ENCODE data around the gene SSU72.
"Not testable (repeated sequence)": the region's sequence is repeated elsewhere in the genome, so short reads cannot be mapped to it uniquely, and the experiment has no call there.

Gene SSU72

DNA sequence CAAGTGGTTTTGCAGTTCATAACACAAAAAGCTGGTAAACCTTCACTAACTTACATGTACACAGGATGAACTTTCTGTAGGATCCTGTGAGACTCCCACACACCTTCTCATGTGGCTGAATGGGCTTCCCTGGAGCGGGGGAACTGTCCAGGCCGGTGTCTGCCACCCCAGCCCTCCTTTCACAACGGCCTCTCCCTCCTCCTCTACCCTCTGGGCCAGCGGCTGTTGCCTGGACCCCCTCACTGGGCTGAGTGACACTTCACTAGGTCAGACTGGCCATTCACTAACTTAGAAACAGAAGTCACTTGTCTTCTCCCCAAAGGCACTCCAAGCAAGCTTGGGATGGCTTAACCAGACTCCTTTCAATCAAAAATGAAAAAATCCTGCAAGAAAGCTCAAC lies 16.1 kb downstream of the SSU72 start:
- DNase-seq (ENCODE audit: low read depth), result no peak

DNA sequence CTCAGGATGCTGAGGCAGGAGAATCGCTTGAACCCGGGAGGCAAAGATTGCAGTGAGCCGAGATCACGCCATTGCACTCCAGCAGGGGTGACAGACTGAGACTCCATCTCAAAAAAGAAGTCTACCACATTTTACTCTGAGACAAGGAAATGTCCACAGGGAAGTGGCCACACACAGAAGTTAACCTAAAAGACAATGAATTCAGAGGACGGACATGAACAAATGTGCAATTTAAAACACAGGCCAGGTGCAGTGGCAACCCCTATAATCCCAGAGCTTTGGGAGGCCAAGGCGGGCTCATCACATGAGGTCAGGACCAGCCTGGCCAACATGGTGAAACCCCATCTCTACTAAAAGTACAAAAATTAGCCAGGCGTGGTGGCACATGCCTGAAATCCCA lies 17.0 kb downstream of the SSU72 start:
- DNase-seq (ENCODE audit: low read depth), result not testable (repeated sequence)

DNA sequence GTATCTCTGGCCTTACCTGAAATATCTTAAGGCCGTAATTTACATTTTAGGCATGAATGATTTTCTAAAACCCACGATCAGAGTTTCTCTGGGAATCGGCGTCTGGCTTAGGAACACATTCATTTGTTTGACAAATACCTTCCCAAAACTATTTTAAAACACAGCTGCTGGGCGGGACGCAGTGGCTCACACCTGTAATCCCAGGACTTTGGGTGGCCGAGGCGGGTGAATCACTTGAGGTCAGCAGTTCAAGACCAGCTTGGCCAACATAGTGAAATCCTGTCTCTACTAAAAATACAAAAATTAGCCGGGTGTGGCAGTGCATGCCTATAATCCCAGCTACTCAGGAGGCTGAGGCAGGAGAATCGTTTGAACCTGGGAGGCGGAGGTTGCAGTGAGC lies 17.7 kb downstream of the SSU72 start:
- DNase-seq (ENCODE audit: low read depth), result not testable (repeated sequence)

DNA sequence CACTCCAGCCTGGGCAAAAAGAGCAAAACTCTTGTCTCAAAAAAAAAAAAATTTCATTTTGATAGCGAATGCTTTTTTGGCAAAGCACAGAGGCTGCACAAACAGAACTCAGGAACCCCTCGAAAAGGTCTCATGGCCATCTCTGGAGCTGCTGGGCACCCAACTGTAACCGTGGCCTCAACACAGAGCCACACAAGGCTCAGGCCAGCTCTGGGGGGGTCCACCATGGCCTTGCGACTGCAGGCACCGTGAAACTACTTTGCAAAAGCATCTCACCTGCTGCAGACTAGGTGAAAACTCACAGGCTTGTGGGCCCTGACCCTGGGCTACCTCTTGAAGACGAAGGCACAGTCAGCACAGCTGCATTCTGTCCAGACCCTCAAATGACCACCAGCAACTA lies 18.2 kb downstream of the SSU72 start:
- DNase-seq (ENCODE audit: low read depth), result no peak

DNA sequence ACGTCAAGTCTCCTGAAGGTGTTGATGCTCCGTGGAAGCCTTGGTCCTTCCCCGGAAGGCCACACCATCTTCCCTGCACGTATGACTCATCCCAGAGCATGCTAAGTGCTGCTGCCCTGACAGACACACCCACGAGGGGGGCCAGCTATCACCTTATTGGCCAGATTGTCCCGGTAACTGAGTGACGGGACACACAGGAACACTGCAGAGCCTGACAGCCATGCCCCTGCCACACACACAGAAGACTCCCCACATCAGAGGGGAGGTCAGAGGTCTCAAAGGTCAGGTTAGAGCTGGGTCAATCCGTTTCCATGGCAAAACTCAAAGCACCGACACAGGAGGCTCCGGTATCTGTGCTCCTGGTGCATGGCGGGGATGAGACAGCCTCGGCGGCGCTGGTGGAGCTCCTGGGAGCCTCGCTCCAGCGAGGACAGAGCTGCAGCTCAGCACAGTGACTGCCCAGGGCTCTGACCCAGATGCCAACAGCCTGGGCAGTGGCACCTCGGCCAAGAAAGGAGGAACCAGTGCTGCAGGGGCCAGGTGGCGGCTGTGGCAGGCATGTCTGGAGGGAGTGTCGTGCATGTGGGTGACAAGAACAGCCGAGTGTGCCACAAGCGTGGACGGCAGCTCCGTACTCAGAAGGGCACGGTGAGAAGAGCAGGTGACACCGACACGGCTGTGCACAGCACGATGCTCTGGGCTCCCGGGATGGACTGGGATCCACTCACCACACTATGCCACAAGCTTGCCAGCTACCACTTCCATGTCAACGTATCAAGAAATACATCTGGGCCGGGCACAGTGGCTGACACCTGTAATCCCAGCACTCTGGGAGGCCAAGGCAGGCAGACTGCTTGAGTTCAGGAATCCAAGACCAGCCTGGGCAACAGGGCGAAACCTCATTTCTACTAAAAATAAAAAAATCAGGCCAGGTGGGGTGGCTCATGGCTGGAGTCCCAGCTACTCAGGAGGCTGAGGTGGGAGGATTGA lies 19.4 kb downstream of the SSU72 start:
- DNase-seq (ENCODE audit: low read depth), result no peak

DNA sequence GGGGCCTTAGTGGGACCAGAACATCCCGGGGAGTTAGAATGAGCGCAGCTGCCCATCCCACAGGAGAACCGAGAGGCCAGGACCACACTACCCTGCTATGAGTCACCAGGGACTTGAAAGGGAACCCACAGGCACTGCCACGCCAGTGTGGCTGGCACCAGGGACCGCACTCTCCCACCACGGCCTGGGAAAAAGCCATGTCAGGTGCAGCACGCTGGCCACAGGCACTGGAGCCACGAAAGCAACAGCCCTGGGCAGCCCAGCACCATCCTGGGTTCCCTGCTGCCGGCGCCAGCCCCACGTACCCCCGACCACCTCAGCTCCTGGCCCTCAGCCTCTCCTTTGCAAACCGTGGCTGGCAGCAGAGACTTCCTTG lies 20.1 kb downstream of the SSU72 start:
- no peak for DNase-seq (ENCODE audit: low read depth)

DNA sequence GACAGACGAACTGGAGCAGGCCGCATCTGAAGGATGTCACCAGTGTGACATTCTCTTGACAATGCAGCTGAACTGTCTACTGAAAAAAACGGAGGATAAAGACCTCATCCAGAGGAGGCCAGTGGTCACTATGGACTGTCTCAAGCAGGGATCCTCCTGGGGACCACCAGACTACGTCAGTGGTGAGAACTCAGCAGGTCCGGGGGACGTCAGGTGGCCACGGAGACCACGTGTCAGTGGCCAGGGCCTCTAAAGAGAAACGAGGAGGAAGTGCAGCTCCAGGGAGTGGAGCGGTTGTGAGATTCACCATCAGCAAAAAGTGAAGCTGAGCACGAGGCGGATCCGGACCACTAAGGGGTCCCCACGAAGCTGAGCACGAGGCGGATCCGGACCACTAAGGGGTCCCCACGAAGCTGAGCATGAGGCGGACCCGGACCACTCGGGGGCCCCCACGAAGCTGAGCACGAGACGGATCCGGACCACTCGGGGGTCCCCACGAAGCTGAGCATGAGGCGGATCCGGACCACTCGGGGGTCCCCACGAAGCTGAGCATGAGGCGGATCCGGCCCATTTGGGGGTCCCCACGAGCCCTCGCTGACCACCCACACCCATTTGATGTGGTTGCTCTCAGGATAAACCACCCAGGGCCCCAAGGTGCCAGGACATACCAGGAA lies 20.7 kb downstream of the SSU72 start:
- no peak for DNase-seq (ENCODE audit: low read depth)

DNA sequence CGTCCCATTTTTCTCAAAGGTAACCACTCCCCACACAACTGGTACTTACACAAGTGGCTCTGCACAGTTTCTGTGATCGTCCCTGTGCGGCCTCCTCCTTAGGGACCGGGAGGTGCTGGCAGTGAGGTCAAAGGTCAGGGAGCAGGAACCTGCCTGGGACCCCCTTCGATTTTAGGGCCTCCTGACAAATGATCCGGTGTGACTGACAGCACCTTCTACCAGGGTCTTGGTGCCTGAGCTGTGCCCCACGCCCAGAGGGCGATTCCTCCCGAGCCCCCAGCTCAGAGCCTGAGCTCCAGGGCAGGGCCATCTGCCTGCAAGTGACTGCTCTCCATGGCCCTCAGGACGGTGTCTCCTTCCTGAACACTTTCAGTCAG lies 22.4 kb downstream of the SSU72 start:
- DNase-seq (ENCODE audit: low read depth), result no peak

DNA sequence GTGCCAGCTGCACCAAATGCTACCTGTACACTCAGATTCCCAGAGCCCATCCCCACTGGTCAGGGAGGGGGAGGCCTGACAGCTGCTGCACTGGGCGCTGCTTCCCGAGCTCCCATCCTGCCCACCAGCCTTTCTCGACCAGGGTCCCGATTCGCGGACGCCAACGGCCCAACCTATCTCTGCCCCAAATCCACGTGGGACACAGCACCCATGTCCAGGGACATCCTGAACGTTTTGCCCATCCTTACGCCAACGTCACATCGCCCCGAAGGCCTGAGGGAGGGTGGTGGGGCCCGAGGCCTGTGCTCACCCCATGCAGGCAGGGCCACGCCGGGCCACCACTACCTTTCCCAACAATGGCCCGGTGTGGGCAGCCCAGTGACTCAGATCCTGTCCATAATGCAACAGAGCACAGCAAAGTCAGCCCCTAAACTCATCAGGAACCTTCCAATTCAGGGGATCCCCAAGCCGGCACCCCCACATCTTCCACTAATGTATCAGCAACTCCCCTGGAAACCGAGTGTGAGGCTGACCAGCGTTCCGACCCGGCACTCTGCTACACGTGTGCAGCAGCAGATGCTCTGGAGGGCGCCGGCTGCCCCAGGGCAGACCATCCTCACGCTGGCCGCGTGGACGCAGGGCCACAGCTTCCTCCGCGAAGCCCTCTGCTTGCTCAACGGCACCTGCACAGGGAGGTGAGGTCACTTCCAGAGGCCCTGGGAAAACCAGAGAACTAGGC lies 23.0 kb downstream of the SSU72 start:
- DNase-seq (ENCODE audit: low read depth), result no peak

DNA sequence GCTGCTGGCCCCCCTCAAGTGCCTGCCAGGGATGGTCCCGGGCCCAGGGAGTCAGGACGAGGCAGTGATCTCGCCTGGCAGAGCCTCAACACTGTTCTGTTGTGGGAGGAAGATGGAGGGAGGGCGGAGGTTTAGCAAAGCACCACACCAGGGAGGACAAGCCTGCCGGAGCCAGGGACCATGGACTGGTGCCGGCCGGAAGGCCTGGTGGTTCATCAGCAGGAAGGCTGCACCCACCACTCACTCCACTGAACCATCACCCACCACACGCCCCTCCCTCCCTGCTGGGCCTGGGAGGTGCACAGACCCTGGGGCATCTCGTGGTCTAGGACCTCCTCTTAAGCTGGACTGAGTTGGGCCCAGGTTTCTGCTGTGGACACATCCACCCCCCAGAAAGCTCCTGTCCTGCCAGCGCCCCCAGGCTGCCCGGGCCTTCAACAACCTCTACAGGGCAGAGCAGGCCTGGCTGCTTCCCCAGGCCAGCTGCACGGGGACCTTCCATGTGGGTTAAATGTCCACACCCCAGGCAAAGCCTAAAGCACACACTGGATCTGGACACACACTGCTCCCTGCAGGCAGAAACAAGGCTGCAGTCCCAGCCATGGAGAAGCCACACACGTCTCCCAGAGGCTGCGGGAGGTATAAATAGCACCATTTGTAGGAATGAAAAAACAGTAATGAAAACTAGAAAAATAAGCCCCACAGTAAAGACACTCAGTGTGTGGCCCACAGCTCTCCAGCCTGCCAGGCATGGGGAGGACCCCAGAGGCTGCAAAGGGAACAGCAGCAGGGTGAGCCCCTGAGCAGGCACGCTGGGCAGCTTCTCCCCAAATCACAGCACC lies 23.9 kb downstream of the SSU72 start:
- DNase-seq (ENCODE audit: low read depth), result no peak

DNA sequence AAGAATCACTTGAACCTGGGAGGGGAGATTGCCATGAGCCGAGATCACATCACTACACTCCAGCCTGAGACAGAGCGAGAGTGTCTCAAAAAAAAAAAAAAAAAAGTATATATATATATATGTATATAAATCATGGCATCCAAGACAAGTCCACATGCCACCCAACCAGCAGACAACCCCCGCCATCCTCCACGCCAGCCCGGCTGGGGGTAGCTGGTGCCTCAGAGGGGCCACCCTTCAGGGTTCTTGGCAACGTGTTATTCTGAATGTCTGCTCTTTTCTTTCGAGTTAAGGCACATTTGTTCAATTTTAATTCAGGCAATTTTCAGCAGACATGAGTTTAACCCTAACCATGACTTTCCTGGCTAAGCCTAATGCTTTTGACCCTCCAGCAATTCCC lies 24.6 kb downstream of the SSU72 start:
- no peak for DNase-seq (ENCODE audit: low read depth)

DNA sequence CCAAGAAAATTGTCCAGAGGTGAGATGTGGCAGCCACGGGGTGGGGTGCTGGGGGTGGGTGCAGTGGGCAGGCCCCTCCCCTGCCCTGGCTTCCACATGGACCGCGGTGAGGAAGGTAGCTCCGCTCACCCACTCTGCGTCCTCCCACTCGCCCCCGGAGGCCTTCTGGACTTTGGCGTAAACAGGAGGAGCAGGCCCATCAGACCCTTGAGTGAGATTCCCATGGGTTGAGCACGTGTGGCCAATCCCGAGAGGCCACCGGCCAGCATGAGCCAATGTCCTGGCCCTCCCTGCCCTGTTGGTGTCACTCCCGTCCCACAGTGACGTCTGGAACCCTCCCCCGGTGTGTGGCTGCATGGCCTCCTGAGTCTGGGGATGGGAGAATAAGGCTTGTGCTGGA lies 26.1 kb downstream of the SSU72 start:
- no peak for DNase-seq (ENCODE audit: low read depth)

DNA sequence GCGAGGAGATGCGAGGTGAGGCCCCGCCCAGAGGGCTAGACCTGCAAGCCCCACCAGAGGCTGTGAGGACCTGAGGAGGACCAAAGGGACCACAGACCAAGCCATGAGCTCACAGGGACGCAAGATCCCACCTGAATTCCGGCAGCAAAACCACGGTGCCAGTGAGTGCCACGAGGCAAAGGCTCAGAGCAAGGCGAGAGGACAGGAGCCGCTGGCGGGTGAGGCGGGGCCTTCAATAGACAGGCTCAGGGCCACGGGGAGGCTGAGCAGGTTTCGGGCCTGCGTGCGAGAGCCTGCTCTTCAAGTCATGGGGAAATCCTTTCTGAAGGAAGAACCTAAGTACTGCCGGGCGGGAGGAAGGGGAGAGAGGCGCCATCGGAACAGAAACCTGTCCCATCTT lies 27.2 kb downstream of the SSU72 start:
- no peak for DNase-seq (ENCODE audit: low read depth)

DNA sequence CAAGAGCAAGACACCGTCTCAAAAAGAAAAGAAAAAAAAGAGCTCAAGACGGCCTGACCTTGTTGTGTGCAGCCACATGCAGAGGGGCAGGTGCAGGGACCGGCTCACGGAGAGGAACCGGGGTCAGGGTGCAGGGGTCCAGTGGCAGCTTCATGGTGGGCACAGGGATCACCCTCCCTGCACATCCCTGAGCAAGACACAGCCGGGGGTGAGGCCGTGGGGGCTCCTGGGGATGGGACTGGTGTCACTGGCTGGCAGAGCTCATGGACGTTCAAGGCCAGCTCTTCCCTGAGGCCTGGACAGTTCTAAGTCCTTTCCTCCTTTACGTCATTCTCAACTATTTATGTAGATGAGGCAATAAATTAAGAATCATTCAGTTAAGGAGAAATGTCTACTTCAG lies 27.7 kb downstream of the SSU72 start:
- DNase-seq (ENCODE audit: low read depth), result no peak

DNA sequence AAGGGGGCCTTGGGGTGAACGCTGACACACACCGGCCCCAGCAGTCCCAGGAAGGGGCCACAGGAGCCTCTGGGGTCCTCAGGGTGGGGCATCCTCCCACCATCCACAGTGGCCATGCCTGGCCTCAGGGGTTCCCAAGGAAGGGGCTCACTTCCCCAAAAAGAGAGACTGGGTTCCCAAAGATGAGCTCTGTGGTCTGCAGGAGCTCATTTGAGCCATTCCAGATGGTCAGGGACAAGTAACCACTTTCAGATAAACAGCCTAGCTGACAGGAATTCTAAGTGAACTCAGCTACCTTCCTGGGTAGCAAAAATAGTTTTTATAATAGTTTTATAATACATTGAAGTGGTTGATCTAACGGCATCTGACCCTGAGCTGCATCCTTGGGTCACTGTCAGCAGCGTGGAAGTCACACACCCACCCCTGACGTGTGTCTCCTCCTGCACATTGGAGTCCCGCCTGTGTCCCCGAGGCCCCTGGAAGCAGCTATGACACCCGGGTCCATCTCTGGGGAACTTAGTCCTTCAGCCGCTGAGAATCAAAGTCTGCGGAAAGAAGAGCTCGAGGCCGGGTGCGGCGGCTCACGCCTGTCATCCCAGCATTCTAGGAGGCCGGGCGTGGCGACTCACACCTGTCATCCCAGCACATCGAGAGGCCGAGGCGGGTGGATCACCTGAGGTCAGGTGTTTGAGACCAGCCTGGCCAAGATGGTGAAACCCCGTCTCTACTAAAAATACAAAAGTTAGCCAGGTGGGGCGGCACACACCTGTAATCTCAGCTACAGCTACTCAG lies 28.5 kb downstream of the SSU72 start:
- no peak for DNase-seq (ENCODE audit: low read depth)

DNA sequence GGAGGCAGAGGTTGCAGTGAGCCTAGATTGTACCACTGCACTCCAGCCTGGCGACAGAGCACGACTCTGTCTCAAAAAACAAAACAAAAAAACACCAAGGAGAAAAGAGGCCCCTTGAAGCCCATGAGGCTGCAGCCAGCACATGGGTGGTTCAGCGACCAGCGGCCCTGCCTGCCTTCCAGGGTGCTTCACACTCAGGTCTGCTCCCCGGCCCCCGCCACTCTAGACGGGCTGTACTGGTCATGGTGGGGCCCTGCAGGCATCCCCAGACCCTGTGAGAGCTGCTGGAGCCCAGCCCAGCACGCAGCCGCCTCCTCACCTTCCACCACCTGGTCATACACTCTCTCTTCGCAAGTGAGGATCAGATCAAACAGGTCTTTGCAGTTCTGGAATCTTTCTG lies 30.1 kb downstream of the SSU72 start:
- DNase-seq (ENCODE audit: low read depth), result no peak

DNA sequence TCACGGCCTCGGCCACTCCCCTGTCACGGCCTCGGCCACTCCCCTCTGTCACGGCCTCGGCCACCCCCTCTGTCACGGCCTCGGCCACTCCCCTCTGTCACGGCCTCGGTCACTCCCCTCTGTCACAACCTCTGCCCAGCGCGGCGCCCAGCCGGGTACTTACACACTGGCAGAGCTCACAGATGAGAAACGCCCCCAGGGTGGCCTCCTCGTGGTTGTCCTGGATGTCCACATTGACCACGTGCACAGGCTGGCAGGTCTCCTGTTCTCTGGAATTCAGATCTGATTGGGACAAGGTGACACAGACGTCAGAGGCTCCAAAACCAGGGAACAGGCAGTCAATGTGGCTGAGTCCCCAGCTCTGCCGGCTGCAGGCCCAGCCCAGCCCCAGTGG lies 31.0 kb downstream of the SSU72 start:
- DNase-seq (ENCODE audit: low read depth), result no peak

DNA sequence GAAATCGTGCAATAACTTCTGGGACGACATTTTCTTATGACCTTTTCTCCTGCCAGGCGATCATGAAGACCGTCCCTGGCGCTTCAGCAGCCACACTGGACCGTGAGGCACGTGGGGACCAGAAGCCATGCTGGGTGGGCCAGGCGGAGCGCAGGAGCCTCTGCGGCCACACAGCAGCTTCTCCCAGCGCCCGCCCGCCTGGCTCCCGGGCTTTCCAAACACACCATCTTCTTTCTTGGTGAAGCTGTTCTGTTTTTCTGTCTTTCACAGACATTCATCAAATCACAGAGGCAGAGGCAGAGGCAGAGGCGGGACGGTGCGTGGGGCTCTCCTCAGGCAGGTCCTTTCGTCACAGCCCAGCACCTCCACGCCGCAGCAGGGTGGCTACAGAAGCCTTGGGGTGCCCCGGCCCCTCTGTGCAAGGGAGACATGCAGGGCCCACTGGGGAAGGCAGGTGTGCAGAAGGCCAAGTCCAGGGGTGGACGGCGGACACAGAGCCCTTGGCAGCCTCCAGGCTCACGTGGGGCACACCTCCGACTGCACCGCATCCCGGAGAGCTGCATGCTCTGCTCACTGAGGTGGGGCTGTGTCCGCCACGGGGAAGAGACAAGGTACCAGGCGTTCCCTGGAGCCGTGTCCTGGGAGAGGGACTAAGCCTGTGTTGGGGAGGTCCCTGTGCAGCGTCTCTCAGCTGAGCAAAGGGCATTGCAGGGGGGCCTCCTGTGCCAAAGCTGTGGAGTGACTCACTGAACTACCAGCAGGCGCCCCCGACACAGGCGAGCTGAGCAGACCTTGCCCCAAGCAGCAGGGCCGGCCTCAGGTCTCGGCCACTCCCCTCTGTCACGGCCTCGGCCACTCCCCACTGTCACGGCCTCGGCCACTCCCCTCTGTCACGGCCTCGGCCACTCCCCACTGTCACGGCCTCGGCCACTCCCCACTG lies 31.6 kb downstream of the SSU72 start:
- DNase-seq (ENCODE audit: low read depth), result no peak

DNA sequence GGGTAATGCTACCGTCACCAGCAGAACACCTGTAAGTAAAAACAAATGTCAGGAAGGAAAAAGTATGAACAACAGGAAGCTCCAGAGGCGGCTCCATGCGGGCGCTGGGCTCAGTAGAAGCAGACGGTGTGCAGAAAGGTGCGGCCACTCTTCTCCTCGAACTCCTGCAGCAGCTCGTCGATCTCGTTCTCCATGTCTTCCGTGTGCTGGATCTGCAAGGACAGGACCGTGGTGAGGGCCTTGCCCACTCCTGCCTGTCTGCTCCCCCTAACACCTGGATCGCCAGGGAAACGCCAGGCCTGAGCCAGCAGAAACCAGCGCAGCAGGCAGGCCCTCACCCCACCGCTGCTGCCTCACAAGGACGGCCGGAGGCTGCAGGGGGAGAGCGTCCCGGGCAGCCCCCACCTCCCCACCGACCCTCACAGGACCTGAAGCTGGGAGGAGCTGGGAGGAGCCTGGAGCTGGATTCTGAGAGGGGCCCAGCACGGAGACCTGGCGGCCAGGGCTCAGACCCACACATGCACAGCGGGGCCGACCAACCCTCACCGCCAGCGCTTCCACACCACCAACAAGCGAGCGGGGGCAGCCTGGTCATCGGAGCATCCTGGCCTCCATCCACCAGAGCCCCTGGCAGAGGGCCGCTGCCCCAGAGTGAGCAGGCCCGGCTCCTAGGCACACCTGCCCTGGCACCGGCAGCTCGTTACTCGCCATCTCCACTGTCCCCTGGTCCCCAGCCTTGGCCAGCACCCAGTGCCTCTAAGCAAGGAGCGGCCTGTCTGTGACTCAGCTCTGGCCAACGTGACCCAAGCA lies 32.5 kb downstream of the SSU72 start:
- no peak for DNase-seq (ENCODE audit: low read depth)

Data from T follicular helper cell (primary cell).